ENCODE data around the gene ESD.

GRCh38 chr13:46846726-46847125, 49.8 kb upstream of the ESD start:
- no peak for TF ChIP-seq CTCF (IDR thresholded peaks at IDR 0.05; ENCODE audit: low read depth, low read length, poor library complexity, severe bottlenecking)
- TF ChIP-seq EZH2phosphoT487 (IDR thresholded peaks at IDR 0.05; ENCODE audit: borderline replicate concordance, low read length), result no peak
